ENCODE measurements around the gene MTR.

The MTR gene

DNA sequence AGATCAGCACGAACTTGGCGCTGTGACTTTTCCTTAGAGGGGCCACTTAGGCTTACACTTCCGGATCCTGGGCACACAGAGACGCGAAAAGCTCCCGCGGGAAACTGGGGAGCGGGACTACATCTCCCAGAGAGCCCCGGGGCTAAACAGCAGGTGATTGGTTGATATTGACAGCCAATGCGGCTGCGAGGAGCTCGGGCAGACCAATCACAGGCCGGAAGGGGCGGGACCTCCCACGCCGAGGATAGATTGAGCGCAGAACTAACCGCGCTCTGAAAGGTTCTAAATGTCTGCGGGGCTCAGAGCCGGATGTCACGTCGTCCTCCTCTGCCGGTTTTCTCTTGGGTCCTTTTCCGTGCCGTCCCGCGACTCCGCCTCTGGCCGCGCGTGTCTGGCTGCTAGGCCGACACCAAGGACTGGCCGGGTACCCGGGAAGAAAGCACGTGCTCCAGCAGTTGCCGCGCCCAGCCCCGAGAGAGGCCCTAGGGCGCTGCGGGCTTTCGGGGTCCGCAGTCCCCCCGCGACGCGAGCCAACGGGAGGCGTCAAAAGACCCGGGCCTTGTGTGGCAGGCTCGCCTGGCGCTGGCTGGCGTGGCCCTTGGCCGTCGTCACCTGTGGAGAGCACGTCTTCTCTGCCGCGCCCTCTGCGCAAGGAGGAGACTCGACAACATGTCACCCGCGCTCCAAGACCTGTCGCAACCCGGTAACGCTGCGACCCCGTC is at the start of gene MTR:
Gene MTR, plus strand, starts transcription at position 258 of the 722 bp plus-strand sequence. Its CDS starts 412 bp downstream, at position 670.
- peak; percentile 94 for DNase-seq

DNA sequence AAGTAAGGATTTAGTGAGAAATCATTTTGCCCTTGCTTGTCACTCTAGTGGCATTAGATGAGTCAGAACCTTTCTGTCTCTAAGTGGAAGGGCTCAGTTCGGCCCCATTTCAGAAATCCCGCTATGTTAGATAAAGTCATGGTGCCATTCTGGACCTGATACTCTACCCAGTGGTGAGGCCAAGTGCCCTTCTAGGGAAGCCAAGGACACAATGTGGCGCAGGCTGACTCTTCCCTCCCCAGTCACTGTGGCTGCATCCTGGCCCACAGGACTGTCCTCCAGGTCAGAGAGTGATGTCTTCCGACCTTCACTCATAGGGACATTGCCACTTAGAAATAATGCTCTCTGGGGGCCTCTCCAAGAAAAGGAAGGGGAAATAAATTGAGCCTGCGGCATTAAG is 48.3 kb upstream of the MTR start:
- DNase-seq = no peak

DNA sequence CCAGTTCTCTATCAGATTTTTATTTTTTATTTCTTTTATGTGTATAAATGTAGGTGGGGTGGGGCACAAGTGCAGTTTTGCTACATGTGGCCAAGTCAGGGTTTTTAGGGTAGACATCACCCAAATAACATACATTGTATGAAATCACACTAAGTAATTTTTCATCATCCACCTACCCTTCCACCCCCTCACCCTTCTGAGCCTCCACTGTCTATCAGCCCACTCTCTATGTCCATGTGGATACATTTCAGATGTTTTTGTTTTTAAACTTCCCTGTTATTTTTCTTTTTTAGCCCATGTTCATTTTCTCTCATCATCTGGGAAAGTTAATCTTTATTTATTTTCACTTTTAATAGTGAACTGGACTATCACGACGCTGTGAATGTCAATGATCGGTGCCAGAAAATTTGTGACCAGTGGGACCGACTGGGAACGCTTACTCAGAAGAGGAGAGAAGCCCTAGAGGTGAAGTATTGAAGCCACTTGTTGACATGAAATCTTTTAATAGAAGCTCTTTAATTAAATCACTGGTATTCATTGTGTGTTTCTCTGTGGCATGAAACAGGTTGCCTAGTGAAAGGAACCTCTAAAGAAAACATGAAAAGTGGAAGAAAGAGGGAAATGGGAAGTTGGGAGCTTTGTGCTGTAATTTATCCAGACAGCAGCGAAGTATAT is 47.6 kb upstream of the MTR start:
- DNase-seq = no peak

DNA sequence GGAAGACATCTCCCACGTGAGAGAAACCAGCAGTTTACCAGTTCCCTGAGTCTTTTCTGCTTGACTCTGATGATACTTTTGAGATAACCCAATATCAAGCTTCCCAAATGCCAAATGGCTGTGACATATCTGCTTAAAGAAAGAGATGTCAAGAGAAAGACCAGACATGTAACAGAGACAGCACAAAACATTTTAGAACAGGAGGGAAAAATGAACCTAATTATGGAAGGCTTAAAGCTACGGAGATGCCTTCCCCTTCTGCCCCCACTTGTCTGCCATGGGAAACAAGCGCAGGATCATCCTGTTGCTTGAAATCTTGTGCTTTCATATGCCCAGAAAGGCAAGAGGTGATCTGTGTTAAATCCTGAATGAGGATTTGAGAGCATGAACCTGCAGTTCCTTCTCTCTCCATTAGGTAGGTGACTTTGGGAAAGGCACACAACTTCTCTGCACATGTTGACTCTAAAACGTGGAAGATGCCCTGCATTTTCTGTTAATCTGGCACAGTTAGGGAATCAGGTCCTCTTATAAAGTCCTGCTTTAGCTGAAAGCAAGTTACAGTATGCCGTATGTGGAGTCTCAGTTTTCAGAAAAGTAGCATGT is 46.7 kb upstream of the MTR start:
- DNase-seq = no peak

DNA sequence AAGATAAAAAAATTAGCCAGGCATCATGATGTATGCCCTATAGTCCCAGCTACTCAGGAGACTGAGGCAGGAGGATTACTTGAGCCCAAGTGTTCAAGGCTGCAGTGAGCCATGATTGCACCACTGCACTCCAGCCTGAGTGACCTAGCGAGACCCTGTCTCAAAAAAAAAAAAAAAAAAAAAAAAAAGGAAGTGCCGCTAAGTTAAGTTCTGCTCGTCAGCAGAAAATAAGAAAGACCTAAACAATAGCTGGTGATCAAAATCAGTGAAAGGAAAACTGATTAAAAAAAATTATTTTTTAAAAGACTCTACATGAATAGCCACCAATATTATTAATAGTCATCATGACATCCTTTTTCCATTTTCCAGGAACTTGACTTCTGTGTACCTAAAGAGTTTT is 44.2 kb upstream of the MTR start:
- DNase-seq = no peak

DNA sequence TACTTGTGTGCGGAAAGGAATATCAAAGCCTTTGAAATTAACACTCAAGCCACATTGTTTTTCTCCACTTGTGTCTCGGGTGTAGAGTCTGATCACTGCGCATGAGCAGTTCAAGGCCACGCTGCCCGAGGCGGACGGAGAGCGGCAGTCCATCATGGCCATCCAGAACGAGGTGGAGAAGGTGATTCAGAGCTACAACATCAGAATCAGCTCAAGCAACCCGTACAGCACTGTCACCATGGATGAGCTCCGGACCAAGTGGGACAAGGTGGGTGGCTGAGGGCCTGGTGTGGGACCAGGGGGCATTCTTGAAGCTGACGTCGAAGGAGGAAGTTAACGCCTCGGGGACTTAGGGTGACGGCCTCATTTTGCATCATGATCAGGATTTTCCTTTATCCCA is 43.7 kb upstream of the MTR start:
- no peak for DNase-seq

DNA sequence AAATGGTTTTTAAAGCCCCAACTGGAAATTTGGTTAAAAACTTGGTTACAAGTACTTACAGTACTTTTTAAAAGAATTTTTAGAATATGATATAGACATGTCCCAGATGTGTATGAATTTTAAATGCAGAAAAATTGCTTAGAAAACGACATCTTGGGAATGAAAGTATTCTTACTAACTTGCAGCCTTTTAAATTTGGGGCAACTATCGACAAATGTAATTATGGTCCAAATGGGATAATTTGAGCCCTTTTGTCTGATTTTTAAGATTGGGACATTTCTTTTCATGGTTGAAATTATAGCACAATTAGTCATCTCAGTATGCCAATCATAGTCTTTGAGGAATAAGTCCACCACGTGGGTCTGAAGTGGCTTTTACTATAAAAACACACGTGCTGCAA is 43.2 kb upstream of the MTR start:
- DNase-seq = no peak

DNA sequence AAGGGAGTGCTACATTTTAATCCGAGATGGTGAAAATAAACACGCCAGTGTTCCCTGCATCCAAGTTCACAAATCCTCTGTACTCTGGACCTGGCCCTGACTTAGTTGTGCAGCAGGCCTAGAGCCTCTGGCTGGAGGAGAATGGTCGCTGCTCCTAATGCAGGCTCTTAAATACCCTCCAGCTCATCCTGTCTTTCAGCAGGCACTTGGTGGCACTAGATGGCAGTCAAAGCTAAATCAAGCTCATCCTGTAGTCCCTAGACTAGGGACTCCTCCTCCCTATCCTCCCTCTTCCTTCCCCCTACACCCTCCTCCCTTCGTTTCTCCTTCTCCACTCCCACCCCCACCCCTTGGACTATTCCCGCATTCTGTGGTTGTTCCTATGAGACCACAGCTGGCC is 41.6 kb upstream of the MTR start:
- no peak for DNase-seq

DNA sequence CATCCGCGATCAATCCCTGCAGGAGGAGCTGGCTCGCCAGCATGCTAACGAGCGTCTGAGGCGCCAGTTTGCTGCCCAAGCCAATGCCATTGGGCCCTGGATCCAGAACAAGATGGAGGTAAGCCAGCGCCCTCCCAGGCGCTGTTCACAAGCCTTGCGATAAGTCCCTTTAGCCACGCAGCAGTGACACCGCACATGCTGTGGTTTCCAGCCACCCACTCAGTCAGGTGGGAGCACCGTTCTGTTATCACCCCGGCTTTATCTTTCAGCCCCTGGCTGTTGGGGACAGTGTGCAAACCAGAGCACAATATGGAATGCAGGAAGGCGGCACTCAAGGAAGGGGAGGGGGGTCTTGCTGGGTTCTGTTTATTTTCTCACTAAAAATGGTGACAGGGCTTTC is 41.1 kb upstream of the MTR start:
- DNase-seq = no peak

DNA sequence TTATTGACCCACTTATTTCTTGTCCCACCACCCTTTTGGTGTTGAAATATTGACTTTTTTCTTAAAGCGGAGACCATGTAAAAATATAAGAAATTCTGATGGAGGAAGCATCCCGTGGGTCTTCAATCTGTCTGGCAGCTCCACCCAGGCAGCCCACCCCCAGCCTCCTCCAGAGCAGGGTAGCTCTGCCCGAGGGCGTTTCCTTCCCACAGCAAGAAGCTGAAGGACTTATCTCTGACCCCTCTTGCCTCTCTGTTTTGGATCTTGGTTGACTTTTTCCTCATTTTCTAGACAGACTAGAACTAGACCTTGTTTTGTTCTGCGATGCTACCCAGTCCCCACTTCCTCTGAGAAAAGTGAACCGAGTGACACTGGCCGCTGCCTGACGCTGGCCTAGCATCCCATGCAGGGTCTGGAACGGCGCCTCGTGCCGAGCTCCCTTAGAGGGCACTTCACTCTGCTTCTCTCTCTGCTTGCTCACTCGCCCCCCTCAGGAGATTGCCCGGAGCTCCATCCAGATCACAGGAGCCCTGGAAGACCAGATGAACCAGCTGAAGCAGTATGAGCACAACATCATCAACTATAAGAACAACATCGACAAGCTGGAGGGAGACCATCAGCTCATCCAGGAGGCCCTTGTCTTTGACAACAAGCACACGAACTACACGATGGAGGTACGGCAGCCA is 40.4 kb upstream of the MTR start:
- no peak for DNase-seq

DNA sequence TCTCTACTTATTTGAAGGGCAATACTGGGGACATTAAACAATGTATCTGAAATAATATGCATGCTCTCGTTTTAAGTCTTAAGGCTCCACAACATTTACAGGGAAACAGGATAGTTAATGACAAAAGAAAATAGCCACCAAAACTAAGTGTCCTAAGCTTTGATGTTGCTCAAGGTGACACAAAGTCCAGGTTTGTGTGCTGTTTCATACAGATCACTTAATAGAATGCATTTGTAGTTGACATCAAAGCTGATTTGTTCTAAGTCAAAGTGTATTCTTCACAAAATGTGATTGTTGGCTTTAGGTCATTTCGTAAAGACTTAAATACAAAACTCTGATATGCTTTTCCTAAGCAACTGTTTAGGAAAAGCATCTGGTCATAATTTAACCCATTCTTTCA is 37.5 kb upstream of the MTR start:
- DNase-seq = no peak

DNA sequence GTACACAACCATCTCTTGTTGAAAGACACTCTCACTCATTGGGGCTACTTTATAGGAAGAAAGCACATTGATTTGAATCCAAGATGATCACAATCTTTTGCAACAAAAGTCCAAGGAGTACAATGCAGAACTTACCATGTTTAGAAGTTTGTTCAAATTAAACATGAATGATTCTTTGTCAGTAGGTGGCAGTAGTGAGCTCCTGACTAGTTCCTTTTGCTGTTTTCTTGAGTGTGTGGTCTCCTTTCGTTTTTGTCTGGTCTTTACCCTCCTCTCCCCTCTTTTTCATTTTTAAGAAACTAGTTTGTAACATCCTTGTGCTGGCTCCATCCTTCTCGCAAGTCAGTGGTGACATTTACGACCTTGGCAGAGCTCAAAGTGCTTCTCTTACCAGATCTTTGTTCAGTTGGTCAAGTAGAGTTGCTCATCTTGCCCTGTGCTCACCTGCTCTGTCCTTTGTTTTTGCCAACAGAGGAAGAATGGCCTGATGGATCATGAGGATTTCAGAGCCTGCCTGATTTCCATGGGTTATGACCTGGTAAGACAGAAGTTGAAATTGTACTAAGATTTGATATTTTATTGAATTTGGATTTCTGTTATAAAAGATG is 35.7 kb upstream of the MTR start:
- DNase-seq = no peak

DNA sequence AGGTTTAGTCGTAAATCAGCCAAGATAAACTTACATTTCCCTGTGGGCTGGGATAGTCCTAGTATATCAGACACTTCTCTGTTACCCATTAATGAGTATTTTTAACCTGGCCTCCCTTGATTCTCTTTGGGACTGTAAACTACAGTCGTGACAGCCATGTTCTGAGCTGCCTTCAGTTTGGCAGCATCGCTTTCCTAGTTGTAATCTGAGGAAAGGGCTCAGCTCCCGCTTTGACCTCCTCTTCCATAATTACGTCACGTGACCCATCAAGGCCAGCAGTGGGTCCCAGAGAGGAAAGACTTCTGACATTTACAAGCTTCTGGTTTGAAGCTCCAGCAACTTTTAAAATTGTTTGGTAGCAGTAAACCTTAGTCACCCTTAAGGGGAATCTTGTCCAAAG is 34.6 kb upstream of the MTR start:
- no peak for DNase-seq

DNA sequence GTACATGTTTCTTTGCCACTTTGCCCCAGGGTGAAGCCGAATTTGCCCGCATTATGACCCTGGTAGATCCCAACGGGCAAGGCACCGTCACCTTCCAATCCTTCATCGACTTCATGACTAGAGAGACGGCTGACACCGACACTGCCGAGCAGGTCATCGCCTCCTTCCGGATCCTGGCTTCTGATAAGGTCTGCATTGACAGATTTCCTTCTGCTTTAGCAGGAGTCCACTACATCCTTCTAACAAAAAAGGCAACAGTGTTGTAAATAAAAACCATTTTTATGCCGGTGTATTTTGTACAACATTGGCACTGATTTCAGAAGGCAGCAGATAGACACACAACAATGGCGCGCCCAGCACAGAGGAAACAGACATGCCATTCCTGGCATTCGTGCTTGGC is 34.1 kb upstream of the MTR start:
- DNase-seq = no peak

DNA sequence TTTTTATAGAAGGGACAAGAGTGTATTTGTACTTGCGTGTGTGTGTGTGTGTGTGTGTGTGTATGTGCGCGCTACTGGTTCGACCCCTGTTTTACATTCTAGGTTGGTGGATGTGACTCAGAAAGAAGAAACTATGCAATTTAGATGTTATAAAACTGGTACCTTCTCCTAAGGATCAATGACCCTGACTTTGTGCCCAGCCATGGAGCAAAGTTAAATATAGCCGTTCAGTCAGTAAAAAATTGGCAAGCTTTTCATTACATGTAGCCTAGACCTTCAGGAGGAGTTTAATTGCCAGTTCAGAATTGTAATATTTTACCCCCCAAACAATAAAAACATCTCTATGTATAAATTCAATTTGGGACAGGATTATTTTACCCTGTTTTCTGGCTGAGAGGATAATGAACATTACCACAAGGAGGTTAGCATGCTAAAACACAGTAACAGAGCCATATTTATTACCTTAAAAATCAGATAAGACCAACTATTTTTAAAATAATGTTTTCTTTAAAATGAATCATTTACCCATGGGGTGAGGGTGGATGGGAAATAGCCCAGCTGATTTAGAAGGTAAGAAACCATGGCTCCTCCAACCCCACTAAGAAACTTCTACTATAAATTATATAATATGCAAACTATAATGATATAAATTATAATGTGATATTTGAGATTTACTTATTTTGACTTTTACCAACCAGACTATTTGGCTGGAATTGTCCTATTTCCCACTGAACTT is 33.5 kb upstream of the MTR start:
- DNase-seq = no peak

DNA sequence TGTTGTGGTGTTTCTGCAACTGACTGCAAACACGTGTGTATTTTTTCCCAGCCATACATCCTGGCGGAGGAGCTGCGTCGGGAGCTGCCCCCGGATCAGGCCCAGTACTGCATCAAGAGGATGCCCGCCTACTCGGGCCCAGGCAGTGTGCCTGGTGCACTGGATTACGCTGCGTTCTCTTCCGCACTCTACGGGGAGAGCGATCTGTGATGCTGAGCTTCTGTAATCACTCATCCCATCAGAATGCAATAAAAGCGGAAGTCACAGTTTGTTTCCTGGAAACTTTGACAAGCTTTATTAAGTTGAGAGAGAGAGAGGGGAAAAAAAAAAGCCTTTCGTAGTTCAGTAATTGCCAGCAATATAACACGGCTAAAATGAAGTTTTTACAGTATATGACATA is 32.7 kb upstream of the MTR start:
- no peak for DNase-seq

DNA sequence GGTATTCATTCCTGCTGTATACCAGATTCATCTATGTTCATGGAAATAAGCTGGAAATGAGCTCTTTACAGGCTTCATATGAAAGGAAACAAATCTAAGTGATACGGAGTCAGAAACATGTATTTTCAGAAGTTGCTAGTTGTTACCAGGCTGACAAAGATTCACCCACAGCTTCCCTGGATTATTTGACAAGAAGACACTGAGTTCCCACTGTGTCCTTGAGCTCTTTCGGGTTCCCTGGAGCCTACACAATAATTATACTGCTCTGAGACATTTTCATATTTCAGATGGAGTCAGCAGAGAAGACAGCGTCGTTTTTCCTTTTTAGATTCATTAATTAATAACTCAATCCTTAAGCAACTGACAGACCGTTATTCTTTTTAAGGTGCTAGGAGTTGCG is 29.3 kb upstream of the MTR start:
- DNase-seq = no peak

DNA sequence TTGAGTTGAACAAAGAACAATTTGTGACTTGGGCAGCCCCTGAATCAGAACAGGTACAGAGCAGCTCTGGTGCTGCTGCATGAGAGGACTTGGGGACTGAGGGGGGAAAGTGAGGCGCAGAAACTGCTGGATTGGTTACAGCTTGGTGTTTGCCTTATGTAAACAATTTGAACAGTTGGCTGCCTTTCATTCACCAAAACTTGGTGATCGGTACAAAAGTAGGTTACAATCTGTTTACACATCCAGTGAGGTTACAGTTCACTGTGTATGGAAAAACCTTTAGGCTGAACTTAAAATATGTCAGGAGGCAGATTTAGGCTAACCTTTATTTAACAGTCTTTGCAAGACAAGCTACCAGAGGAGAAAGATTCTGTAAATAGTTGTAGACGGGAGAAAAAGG is 28.6 kb upstream of the MTR start:
- no peak for DNase-seq

DNA sequence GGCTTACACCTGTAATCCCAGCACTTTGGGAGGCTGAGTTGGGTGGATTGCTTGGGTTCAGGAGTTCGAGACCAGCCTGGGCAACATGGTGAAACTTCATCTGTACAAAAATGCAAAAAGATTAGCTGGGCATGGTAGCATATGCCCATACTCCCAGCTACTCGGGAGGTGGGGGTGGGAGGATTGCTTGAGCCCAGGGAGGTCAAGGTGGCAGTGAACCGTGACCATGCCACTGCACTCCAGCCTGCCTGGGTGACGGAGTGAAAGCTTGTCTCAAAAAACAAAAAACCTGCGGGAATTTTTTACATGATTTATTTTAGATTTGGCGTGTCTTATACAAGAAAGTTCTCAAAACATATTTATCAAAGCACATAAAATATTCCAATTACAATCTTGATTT is 27.8 kb upstream of the MTR start:
- DNase-seq = no peak

DNA sequence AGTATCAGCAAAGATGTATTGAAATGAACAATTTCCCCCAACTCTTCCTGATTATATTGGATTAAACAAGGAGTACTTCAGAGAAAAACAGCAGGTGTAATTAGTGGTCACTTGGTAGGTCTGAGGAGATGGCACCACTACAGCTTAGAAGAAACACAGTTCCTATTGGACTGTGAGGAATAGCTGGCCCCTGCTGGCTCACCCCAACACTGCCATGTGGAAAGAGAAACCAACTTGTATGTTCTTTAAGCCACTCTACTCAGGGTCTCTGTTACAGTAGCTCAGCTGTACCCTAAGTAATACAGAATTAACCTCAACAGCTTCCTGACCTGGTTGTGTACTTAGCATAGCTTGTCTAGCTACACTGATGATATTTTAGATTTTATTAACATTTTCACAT is 26.5 kb upstream of the MTR start:
- no peak for DNase-seq

DNA sequence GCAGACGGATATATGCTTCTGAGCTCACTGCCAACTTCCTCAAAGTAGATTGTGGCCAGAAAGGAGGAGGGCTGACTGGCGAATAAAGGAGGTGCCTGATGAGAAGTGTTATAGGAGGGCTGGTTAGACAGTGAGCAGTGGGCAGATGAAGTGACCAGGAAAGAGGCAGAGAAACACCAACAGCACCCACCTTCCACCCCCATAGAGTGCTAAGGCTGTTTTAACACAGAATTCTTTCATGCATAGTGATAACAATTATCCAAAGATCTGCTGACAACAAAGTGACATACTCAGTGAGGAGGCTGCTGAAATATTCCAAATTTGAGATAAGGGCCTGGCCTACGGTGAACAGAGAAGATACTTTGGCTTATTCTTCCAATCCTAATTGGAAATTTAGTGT is 21.2 kb upstream of the MTR start:
- no peak for DNase-seq

DNA sequence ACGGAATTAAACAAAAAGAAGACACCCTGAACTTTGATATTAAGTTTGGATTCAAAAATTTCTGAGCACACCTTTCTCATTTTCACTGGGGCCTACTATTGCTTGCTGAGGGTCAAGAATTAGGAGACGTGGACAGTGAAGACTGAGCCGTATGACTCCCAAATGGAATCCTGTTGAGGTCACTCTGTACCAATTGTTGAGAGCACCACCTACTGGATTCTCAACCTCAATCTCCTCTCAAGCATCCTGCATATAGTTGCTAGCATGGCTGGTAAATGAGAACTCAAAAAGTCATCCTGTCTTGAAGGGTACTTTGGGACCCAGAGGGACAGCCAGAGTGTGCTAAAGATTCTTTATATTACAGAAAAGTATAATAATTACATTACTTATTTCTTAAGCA is 20.2 kb upstream of the MTR start:
- no peak for DNase-seq

DNA sequence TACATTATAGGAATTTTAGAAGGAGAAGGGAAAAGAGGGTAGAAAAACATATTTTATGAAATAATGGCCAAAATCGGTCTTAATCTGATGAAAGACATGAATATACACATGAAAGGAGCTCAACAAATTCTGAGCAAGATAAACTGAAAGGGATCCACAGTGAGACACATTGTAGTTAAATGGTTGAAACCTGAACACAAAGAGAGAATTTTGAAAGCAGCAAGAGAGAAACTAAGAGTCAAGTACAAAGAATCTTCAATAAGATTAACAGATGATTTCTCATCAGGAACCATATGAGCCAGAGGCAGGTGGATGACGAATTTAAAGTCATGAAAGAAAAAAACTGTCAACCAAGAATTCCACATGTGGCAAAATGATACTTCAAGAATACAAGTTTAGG is 15.8 kb upstream of the MTR start:
- no peak for DNase-seq

Data from activated CD8-positive, alpha-beta memory T cell treated with anti-CD3 and anti-CD28 coated beads, Interleukin-2, amount 50 U/mL, for 48 hours (primary cell).